H1 (cell line): ENCODE data around the gene SATB2. TPM values are rescaled to one million over a fixed set of nuclear protein-coding genes. Genes with fewer than 3 reads are reported as not detected.

ENCODE experiments used
- CTCF ChIA-PET: fragments of 300-600 bp; sonication (Branson Sonifier 250); formaldehyde crosslinking; loops from one replicate; lab custom pipeline; 2021; ENCODE audit not compliant: partially characterized antibody; lab: Charles Lee
- POLR2A ChIA-PET: fragments of 300-600 bp; sonication (Branson Sonifier 250); formaldehyde crosslinking; loops from one replicate; lab custom pipeline; 2021; ENCODE audit warnings: inconsistent platforms; ENCODE audit not compliant: partially characterized antibody; lab: Charles Lee
- DNase-seq, 2 experiments: peaks; one replicate each; pipeline versions ENCODE4 v3.0.0 to v3.0.0-alpha.2; 2010 to 2022; ENCODE audit warnings: low spot score in 2 of 2, low read depth in 1 of 2, mixed read lengths in 1 of 2
- FAIRE-seq: peaks from 2 replicates; lab custom pipeline; 2011; peaks lifted over from hg19 to GRCh38; lab: Jason Lieb, UNC
- H2AFZ ChIP-seq: 2 replicates; pipeline ENCODE4 v1.8.1; 2012; ENCODE audit warnings: low read length, inconsistent platforms
- H2AK5ac ChIP-seq: 2 replicates; pipeline ENCODE4 v1.6.1; 2013; ENCODE audit warnings: low read depth, low read length
- H2BK120ac ChIP-seq: replicated peaks from 2 replicates; pipeline ENCODE3; 2013; ENCODE audit warnings: low read depth, low read length, inconsistent platforms
- H2BK12ac ChIP-seq: 2 replicates; pipeline ENCODE4 v1.6.1; 2013; ENCODE audit warnings: low read depth, low read length
- H2BK15ac ChIP-seq: 2 replicates; pipeline ENCODE4 v1.6.1; 2013; ENCODE audit warnings: low read length
- H2BK20ac ChIP-seq: 2 replicates; pipeline ENCODE4 v1.6.1; 2013; ENCODE audit warnings: low read length
- H2BK5ac ChIP-seq: 2 replicates; pipeline ENCODE4 v1.6.1; 2013; ENCODE audit warnings: low read depth, low read length
- H3K14ac ChIP-seq: 2 replicates; pipeline ENCODE4 v1.6.1; 2013; ENCODE audit warnings: inconsistent platforms; ENCODE audit not compliant: insufficient read length
- H3K18ac ChIP-seq: 2 replicates; pipeline ENCODE4 v1.6.1; 2013; ENCODE audit warnings: low read length; ENCODE audit errors: extremely low read depth
- H3K23ac ChIP-seq: 2 replicates; pipeline ENCODE4 v1.6.1; 2013; ENCODE audit warnings: inconsistent platforms; ENCODE audit not compliant: insufficient read length
- H3K23me2 ChIP-seq: 2 replicates; pipeline ENCODE4 v1.6.1; 2013; ENCODE audit warnings: low read depth, low read length
- H3K27ac ChIP-seq: 2 replicates; pipeline ENCODE4 v1.6.1; 2011; ENCODE audit warnings: low read depth, low read length, inconsistent platforms
- H3K27me3 ChIP-seq, 4 experiments: replicated peaks in 1 of 4; 1 replicate in 1 of 4; 2 replicates in 3 of 4; pipeline versions ENCODE4 v1.6.1 to v1.8.1; 2011 to 2013; ENCODE audit warnings: low read length in 3 of 4, mild to moderate bottlenecking in 3 of 4, inconsistent platforms in 2 of 4, mixed read lengths in 2 of 4, moderate library complexity in 1 of 4; ENCODE audit not compliant: control insufficient read depth in 3 of 4, insufficient read depth in 3 of 4; ENCODE audit errors: extremely low read depth in 1 of 4
- H3K36me3 ChIP-seq, 4 experiments: 2 replicates each; pipeline versions ENCODE4 v1.6.1 to v1.8.1; 2011 to 2013; ENCODE audit warnings: mild to moderate bottlenecking in 4 of 4, low read length in 3 of 4, moderate library complexity in 2 of 4, control low read depth in 1 of 4, inconsistent platforms in 1 of 4; ENCODE audit not compliant: insufficient read depth in 4 of 4, control insufficient read depth in 2 of 4
- H3K4ac ChIP-seq: replicated peaks from 2 replicates; pipeline ENCODE3; 2013; ENCODE audit warnings: low read length, low read depth, mixed read lengths, inconsistent platforms; ENCODE audit not compliant: insufficient read length
- H3K4me1 ChIP-seq, 4 experiments: replicated peaks in 1 of 4; 1 replicate in 1 of 4; 2 replicates in 3 of 4; pipeline versions ENCODE4 v1.6.1 to v1.8.1; 2011 to 2013; ENCODE audit warnings: low read length in 3 of 4, inconsistent platforms in 2 of 4, mixed read lengths in 1 of 4; ENCODE audit not compliant: insufficient read depth in 4 of 4, control insufficient read depth in 3 of 4
- H3K4me2 ChIP-seq, 2 experiments: 2 replicates each; pipeline versions ENCODE4 v1.6.1 to v1.8.1; 2011 to 2013; ENCODE audit warnings: low read depth in 2 of 2, low read length in 2 of 2, control low read depth in 1 of 2, inconsistent platforms in 1 of 2, mild to moderate bottlenecking in 1 of 2; ENCODE audit not compliant: insufficient read depth in 1 of 2
- H3K4me3 ChIP-seq, 4 experiments: fragments of 200-600, 300-600 bp in 1 of 4; sonication (generic), shearing (Covaris generic), sonication (Bioruptor Twin) in 1 of 4; 2 replicates each; pipeline versions ENCODE4 v1.5.1 to v1.8.1; 2011 to 2016; ENCODE audit warnings: low read length in 4 of 4, low read depth in 3 of 4, control low read depth in 2 of 4, inconsistent platforms in 2 of 4, mild to moderate bottlenecking in 2 of 4, mixed read lengths in 1 of 4, moderate library complexity in 1 of 4; ENCODE audit not compliant: insufficient read depth in 2 of 4; ENCODE audit errors: extremely low read depth in 1 of 4
- H3K56ac ChIP-seq: replicated peaks from 2 replicates; pipeline ENCODE3; 2013; ENCODE audit warnings: low read depth, mild to moderate bottlenecking, mixed read lengths, low read length, inconsistent platforms; ENCODE audit not compliant: insufficient read length
- H3K79me1 ChIP-seq: 2 replicates; pipeline ENCODE4 v1.6.1; 2013; ENCODE audit warnings: low read depth, low read length, control low read depth
- H3K79me2 ChIP-seq, 2 experiments: 2 replicates each; pipeline versions ENCODE4 v1.6.1 to v1.8.1; 2012 to 2013; ENCODE audit warnings: low read length in 2 of 2, mild to moderate bottlenecking in 2 of 2, inconsistent platforms in 1 of 2; ENCODE audit not compliant: insufficient read depth in 2 of 2, control insufficient read depth in 1 of 2
- H3K9ac ChIP-seq, 4 experiments: replicated peaks in 1 of 4; 1 replicate in 1 of 4; 2 replicates in 3 of 4; pipeline versions ENCODE4 v1.6.1 to v1.8.1; 2011 to 2013; ENCODE audit warnings: low read depth in 3 of 4, low read length in 3 of 4, control low read depth in 2 of 4, mild to moderate bottlenecking in 2 of 4, moderate library complexity in 2 of 4, inconsistent platforms in 1 of 4; ENCODE audit errors: extremely low read depth in 1 of 4
- H3K9me3 ChIP-seq, 2 experiments: 2 replicates each; pipeline versions ENCODE4 v1.6.1 to v1.8.1; 2012 to 2013; ENCODE audit warnings: mild to moderate bottlenecking in 2 of 2, moderate library complexity in 2 of 2, control low read depth in 1 of 2, inconsistent platforms in 1 of 2, low read depth in 1 of 2, low read length in 1 of 2, mixed read lengths in 1 of 2; ENCODE audit not compliant: insufficient read depth in 2 of 2
- H4K20me1 ChIP-seq, 2 experiments: replicated peaks in 1 of 2; 2 replicates each; pipeline versions ENCODE3 to v1.8.1; 2011 to 2013; ENCODE audit warnings: inconsistent platforms in 2 of 2, low read length in 2 of 2, mild to moderate bottlenecking in 1 of 2; ENCODE audit not compliant: insufficient read depth in 2 of 2, control insufficient read depth in 1 of 2
- H4K5ac ChIP-seq: 2 replicates; pipeline ENCODE4 v1.6.1; 2013; ENCODE audit warnings: low read length, low read depth, mixed read lengths, inconsistent platforms; ENCODE audit not compliant: insufficient read length
- H4K8ac ChIP-seq: 2 replicates; pipeline ENCODE4 v1.8.0; 2013; ENCODE audit warnings: mild to moderate bottlenecking, moderate library complexity, low read length, inconsistent platforms; ENCODE audit not compliant: insufficient read depth; ENCODE audit errors: extremely low read depth
- H4K91ac ChIP-seq: replicated peaks from 2 replicates; pipeline ENCODE3; 2013; ENCODE audit warnings: low read length, mixed read lengths, inconsistent platforms; ENCODE audit not compliant: insufficient read length
- BACH1 ChIP-seq: IDR thresholded peaks from 2 replicates; pipeline ENCODE4 v1.6.1; 2012; ENCODE audit warnings: low read length, improper control_type of control experiment
- WGBS, 2 experiments: shearing (Covaris generic) in 1 of 2; methylation state at CpG; one replicate each; pipeline versions ENCODE4 v1.1.6 to v1.1.7; 2013 to 2015; ENCODE audit warnings: low lambda C conversion rate in 2 of 2, mixed read lengths in 2 of 2, inconsistent platforms in 1 of 2, low coverage in 1 of 2, missing lambda C conversion rate in 1 of 2; ENCODE audit not compliant: insufficient replicate concordance in 2 of 2, insufficient coverage in 1 of 2, insufficient read length in 1 of 2; ENCODE audit errors: extremely low coverage in 1 of 2, missing lambda C conversion rate in 1 of 2; 5-methylcytosine and 5-hydroxymethylcytosine counted together
- polyA plus RNA-seq, 7 experiments: library from polyadenylated mRNA; depleted of rRNA in 3 of 7; stranded (reverse) in 5 of 7; unstranded in 2 of 7; fragments of >200 nt in 5 of 7; fragments of 200-250 nt in 2 of 7; gene quantifications; 1 replicate in 5 of 7; 2 replicates in 1 of 7; 4 replicates in 1 of 7; pipeline versions ENCODE4 v1.2.1 to v1.2.3, GENCODE V29; 2011 to 2013; ENCODE audit warnings: missing spikeins in 2 of 7, mixed read lengths in 2 of 7
- total RNA-seq: library from RNA; stranded (reverse); fragmentation: NEBNext Ultra II Directional; extraction: Animal tissue kit (Norgen Biotek cat#: 25700); gene quantifications from 2 replicates; pipeline ENCODE4 v1.2.1, GENCODE V29; 2021

The SATB2 gene
- total and polyA plus RNA-seq, 2 of the 8 experiments (the other 6 are each of a cell fraction or from before 2014, with no cell fraction given), result 1.3 to 5.7 TPM

DNA sequence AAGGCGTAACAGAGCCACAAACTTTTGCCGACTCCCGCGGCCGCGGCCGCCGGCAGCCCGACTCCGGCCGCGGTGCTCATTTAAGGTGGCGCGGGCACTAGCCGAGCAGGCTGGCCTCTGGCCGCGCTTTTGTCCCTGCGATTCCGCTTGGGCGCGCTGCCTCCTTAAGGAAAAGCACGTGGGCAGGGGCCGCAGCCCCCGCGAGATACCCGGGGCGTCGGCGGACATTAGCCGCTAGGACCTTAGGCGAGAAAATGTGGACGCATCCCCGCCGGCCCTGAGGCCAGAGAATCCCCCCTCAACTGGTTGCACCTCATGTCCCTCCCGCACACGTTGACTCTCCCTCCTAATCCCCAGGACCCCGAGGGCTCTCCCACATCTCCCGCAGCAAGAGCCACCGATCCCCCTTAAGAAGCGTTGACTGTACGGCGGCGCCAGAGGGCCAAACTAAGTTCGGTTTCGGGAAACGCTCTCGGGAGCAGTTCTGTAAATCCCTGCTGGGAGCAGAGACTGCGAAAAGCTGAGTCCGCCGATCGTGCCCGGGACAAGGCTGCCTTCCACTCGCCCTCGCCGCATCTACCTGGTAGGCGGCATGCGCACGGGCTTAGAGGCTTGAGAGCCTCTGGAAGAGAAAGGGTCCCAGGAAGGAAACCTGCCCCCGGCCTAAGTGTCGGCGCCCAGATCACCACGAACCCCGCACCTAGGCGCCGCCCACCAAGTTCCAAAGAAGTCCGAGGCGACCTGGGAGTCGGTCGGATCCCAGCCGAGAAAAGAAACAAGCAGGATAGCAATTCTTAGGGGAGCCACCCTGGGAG, 1.8 kb upstream of the SATB2 start:
- H4K20me1 ChIP-seq, result no peaks in the 10 kb centered on the region
- WGBS, 2 experiments, result 1% methylated on average over 52 of the region's 70 CpGs; no CpG with 5 or more reads in 1 of the 2 experiments
- 0 out of 2 replicates have a peak, but pooled peaks have one; percentile 7 for TF ChIP-seq BACH1

More for the DNA sequence above, 1.8 kb upstream of the SATB2 start:
- H3K36me3 ChIP-seq, result peaks cover 0 to 2% (median 0%) of the 10 kb centered on the region in 4 experiments; a peak in 1 of 8 replicates
- peak overlapping the region; percentile 71 for H4K8ac ChIP-seq
- H3K18ac ChIP-seq, result peak overlapping the region; percentile 90
- no peak overlapping the region for H2AK5ac ChIP-seq
- no peak overlapping the region for H2BK20ac ChIP-seq
- H2BK15ac ChIP-seq, result no peak overlapping the region
- peaks cover 46% of the 10 kb centered on the region for H3K23me2 ChIP-seq
- ChIA-PET CTCF (interaction anchor here (1.1 to 1.3 kb wide), 3 partner anchors 9 to 55 kb away, joined by 4 to 6 read pairs (median 5); no protein-coding TSS in a partner anchor), POLR2A (interaction anchor here (0.7 to 3.5 kb wide), 4 partner anchors 10 to 391 kb away, joined by 3 to 32 read pairs (median 3); no protein-coding TSS in a partner anchor)
- no peak overlapping the region for H3K4ac ChIP-seq
- peak overlapping the region; percentile 68; the same call in 1 of the 2 replicates for H2BK12ac ChIP-seq
- DNase-seq, result peak; percentile 82 to 92
- H2AFZ ChIP-seq, result peak overlapping the region; percentile 60
- H3K4me1 ChIP-seq, result peaks cover 0 to 27% (median 10%) of the 10 kb centered on the region in 4 experiments; a peak in 6 of 7 replicates
- no peak overlapping the region for H3K27ac ChIP-seq
- H3K79me1 ChIP-seq, result no peaks in the 10 kb centered on the region
- FAIRE-seq, result no peak
- peak overlapping the region; percentile 74; the same call in 1 of the 2 replicates for H2BK5ac ChIP-seq
- no peak overlapping the region for H3K14ac ChIP-seq
- H4K91ac ChIP-seq, result peak overlapping the region; percentile 50
- no peak overlapping the region for H2BK120ac ChIP-seq
- H3K27me3 ChIP-seq, result peaks cover 21 to 77% (median 52%) of the 10 kb centered on the region in 4 experiments; a peak in 6 of 7 replicates
- no peak overlapping the region for H3K23ac ChIP-seq
- peak overlapping the region; percentile 45 for H4K5ac ChIP-seq
- peak overlapping the region in 3 of 4 experiments; percentile 10 to 47 (median 43); a peak in 4 of 7 replicates for H3K9ac ChIP-seq
- H3K9me3 ChIP-seq, result no peaks in the 10 kb centered on the region
- no peak overlapping the region for H3K56ac ChIP-seq
- peak overlapping the region; percentile 76 to 99 for H3K4me2 ChIP-seq
- H3K79me2 ChIP-seq, result no peaks in the 10 kb centered on the region
- H3K4me3 ChIP-seq, result peak overlapping the region; percentile 60 to 73 (median 64)
